Measurements from ENCODE around the gene ZBTB42.
A peak's percentile ranks its signal among the peaks of the same experiment; 100 is the strongest.

ZBTB42 gene

DNA sequence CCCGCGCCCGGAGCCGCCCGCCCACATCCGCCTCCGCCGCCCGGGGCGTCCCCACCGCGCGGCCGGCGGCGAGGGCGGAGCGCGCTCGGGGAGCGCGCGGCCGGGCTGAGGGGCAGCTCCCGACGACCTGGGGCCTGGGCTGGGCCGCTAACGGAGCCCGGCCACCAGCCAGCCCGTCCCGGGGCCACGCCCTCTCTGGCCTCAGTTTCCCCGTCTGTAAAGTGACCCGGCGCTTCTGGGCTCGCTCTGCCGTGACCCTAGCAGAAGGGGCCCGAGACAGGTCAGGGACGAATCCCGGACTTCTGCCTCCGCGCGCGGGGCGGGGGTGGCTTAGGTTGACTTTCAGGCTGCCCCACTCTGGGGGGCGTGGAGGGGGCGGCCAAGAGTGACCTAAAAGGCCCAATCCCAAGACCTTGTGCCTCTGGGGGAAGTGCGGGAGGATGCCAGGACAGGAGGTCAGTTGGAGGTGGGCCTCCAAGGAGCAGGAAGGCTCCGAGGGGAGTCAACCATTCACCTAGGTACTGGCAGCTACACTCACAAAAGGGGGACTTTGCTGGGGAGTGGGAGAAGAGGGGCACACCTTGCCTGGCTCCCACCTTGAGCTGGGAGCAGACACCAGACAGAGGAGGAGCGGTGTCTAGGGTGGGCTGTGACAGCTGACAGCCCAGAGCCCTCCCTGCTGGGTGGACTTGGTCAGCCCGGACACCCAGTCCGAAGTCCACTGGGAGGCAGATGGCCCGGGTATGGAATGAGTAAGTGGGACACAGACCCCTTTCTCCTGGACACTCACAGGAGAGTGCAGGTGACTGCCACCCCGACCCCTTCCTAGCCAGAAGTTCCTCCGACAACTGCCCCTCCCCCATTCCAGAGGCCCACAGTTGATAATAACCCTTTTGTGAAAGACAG is 4.9 kb upstream of the ZBTB42 start:
- peak; percentile 20 for DNase-seq

DNA sequence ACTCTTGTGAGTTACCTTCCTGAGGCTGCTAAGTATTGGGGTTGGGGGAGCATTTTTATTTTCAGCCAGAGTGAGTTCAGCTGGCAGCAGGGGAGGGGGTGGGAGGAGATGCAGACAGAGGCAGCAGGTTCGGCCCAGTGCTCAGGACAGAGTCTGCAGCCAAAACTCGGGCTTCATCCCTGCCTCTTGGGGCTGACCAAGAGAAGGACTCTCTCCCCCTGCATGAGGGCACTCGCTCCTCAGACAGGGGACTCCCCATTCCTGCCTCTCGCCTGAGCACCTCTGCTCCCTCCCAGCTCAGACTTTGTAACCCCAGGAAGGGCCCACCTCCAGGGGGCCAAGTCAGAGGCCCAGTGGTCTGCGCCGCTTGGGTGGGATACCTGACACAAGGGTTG is 4.2 kb upstream of the ZBTB42 start:
- DNase-seq = no peak

DNA sequence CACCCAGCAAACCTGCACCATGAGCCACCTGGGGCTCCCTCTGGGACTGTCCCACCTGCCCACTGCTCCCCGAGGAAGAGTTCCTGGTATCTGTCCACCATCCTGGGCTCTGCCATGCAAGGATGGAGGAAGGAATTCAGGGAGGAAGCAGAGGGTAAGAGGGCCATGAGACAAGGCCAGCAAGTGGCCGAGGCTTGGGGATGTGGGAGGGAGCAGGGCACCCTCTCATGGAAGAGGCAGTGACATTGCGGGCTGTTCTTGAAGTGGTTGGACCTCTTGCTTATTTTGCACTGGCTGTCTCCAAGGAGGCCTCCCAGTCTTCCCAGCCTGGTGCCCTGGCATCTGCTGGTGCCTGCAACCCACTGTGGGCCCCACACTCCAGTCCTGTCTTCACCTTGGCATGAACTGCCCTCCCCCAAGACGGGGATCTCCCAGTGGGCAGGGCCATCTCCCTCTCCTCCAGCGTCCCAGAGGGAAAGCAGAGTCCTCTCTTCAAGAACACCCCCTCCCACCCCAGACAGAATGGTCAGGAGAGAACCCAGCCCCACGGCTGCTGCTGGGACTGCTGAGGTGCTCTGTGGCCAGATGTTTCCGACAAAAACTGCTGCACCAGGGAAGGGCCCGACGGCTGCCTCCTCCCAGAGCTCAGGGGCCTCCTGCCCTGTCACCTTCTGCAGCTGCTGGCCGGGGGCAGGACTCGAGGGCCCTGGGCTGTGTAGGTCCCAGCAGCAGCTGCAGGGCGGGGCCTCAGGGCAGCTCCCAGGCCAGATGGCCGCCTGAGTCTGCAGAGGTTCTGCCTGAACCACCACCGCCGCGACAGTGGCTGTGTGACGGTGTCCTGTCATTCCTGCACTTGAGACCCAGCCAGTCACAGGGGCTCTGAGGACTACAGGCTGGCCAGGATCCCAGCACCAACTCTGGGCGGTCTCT is 3.5 kb upstream of the ZBTB42 start:
- no peak for DNase-seq

DNA sequence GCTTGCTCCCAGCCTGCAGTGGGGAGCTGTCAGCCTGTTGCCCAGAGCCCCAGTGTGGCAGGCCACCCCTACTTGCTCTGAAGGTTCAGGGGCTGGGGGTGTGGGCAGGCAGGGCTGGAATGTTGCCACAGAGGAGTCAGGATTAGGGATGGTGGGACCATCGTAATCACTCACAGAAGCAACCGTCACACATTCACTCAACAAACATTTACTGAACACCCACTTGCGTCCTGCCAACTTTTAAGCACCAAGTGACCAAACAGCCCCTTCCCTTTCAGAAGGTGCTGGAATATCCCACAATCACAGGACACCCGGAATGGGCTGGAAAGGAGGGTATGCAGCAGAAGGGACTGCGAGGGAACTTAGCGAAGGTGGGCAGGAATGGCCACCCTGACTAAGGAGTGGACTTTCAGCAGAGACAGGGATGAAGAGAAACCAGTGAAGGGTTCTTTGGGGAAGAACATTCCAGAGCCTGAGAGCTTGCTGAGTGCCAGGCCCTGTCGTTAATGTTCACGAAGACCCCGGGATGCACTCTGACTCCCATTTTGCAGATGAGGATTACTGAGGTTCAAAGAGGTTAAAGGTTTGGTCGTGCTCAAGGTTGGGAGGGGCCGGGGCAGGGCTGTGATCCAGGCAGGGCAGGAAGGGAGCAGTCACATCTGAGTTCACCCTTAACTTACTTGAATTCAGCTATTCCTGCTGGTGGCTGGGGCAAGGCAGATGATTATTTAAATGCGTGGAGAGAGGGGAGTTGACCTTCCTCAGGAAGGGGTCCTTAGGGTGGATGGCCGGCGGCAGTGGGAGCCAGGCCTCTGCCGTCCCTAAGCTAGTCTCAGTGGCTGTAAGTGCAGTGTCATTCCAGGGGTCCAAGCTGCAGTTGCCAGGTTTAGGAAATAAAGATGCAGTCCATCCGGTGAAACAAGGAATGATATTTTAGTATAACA is 2.3 kb upstream of the ZBTB42 start:
- DNase-seq = no peak

DNA sequence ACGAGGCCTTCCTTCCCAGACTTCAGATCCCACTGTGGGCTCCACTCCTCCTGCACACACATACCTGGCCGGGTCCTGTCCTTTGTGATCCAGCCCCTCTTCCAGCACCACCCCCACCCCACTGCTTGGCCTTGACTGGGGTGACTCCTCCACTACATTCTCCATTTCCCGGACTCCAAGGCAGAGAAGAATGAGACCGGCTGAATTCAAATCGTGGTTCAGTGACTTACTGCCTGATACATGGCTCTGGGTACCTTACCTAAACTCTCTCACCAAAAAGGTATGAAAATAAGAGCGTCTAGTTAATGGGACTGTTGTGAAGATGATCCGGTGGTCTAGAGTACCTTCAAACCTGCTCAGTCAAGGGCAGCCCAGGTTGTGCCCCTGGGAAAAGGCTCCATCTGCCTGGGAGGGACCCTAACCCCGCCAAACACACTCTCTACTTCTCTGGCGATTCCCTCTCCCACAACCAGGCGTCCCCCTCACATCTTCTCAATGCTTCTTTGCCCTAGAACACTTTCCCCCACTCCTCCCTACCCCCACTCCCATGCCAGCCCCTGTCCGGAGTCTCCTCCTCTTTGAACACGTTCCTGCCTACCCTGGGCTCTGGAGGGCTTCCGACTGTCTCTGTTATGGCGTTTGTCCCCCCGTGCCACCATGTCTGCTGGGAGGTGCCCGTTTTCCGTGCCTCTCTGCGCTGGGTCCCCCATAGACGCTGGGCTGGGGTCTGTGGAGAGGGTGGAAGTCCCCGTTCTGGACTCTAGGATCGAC is 1.5 kb upstream of the ZBTB42 start:
- no peak for DNase-seq

DNA sequence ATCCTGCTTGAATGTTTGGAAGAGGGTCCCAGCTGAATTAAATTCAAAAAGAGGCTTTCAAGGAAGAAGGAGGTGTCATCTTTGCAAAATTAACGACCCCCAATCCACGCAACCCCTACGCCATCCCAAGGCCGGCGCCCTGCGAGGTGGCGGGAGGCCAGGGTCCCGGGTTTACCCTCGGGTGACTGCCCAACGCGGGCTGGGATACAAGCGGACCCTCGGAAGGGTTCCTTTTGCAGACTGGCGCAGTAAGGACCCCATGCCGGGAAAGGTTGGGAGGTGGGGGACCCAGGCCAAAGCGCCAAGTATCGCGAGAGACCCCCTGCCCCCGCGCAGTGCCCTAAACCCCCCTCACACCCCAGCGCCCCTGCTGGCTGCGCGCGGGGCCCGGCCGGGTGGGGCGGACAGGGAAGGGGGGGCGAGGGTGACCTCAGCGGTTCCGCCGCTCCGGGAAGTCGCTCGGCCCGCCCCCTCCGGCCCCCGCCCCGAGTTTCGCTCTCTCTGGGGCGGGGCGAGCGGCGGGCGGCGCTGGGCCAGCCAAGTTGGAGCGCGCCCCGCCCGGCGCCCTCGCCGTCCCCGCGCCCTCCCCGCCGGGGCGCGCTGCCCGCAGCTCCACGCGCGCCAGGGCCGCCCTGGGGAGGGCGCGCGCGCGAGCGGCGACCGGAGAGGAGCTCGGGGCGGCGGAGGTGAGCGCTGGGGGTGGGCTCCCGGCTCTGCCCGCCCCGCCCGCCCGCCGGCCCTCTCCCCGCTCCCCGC is 708 bp upstream of the ZBTB42 start:
- DNase-seq = peak; percentile 47

DNA sequence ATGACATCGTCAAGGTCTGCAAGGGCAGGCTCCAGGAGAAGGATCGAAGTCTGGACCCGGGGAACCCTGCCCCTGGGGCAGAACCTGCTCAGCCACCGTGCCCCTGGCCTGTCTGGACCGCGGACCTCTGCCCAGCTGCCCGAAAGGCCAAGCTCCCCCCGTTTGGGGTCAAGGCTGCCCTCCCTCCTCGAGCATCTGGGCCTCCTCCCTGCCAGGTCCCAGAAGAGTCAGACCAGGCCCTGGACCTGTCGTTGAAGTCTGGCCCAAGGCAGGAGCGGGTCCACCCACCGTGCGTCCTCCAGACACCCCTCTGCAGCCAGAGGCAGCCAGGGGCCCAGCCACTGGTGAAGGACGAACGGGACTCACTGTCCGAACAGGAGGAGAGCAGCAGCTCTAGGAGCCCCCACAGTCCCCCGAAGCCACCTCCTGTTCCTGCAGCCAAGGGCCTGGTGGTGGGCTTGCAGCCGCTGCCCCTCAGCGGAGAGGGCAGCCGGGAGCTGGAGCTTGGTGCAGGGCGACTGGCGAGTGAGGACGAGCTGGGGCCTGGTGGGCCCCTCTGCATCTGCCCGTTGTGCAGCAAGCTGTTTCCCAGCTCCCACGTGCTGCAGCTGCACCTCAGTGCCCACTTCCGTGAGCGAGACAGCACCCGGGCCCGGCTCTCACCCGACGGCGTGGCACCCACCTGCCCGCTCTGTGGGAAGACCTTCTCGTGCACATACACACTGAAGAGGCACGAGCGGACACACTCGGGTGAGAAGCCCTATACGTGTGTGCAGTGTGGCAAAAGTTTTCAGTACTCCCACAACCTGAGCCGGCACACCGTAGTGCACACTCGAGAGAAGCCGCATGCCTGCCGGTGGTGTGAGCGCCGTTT is 856 bp downstream of the ZBTB42 start:
- DNase-seq = no peak

DNA sequence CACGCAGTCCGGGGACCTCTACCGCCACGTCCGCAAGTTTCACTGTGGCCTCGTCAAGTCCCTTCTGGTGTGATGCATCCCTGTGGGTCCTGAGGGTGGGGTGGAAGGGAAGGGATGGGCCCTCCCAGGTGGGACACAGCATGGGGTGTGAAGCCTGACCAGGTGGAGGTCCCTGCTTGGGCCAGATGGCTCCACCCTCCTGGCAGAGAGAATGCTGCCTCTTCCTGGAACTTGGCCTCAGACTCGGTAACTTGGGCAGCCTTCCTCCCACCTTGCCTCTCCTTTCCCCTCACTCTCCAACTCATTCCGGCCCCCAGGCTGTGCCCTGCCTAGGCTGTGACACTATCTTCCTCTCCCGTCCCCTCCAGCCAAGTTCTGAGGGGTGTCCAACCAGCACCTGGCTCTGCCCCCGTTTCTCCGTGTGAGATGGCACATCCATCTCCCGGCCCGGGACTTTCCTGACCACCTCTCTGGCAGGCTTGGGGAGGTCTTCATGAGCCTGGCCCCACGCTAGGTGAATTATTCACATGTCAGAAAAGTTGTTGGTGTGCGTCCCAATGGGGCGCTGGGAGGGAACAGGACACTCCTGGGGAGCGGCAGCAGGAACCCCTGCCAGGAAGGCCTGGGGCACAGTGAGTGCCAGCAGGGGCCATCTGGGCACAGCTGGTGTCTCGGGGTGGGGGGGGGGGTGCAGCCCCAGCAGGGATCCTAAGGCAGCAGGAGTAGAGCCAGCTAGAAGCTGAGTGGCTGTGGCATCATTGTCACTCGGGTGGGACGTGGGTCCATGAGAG is 1.7 kb downstream of the ZBTB42 start:
- DNase-seq = no peak

DNA sequence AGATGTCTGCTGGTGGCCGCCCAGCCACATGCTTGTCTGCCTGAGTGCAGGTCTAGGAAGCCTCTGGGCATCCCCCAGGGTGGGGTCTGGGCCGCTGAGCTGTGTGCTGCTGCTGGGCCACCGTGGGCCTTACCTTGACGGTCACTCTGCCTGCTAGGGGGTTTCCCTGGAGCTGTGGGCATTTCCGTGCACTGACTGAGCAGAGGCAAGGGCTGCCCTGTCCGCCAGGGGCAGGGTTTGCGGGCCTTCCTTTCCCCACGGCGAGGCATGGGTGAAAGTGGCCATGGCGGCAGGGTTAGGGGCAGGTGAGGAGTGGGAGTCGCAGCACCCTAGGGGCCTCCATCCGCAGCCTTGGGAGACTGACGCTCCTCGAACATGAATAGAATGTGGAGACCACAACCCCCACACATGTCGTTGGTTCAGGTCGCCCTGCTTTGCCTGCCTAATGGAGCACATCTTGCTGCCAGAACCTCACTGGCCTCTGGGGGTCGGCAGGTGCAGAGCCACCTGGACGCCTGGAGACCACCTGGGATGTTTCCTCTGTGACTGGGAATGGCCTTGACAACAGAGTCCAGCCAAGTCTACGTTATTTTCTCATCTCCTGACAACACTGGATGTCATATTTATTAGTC is 2.5 kb downstream of the ZBTB42 start:
- no peak for DNase-seq

DNA sequence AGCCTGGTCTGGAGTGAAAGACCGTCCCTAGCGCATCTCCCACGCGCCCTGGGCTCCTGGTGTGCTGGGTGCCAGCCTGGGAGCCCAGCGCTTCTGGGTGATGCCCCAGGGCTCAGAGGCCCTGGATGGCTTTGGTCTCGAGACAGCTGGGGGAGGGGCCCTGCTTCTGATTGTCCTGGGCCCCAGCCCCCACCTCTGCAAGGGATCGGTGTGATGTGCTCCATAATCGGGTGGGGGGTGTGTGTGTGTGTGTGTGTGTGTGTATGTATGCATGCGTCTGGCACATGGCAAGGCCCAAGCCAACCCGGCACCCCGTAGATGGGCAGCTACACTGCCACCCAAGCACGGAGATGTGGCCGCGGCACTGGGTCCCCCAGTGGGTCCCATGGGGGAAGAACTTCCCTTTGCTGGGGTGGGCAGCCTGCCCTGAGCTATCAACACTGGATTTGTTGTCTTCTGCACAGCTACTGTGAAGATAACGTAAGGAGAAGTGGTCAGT is 3.1 kb downstream of the ZBTB42 start:
- DNase-seq = no peak

DNA sequence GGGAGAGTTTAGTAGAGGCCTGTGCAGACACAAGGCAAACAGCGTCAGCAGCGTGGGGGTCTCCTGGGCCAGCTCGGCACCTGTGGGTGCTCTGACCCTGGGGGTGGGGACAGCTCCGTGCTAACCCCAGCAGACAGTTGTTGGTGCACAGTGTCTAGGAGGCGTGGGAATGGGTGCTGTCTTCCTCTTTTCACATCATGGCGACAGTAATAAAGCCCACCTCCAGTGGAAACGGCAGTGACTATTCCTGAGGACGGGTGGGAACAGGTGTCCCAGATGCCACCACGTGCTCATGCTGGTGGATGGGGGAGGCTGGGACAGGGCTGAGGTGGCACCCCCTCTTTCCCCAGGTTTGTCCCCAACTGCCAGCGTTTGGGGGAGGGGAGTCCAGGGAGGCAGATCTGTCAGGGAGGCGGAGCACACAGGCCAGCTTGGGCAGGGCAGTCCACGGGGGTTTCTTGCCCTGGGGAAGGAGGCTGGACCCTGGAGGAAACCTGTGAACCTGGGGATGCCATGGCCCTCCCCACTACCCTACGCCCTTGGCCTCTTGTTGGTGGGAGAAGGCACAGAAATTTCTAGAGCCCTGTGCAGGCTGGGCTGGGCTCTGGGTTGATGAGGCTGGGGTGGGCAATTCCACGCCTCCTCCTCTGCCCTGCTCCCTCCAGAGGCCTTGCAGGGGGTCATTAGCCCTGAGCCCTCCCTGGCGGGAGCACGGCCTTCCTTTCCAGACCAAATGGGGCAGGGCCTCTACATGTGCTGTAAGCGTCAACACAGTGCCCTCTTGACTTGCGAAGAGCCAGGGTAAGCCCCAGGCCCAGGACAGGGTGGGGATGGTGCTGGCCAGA is 3.8 kb downstream of the ZBTB42 start:
- DNase-seq = no peak

DNA sequence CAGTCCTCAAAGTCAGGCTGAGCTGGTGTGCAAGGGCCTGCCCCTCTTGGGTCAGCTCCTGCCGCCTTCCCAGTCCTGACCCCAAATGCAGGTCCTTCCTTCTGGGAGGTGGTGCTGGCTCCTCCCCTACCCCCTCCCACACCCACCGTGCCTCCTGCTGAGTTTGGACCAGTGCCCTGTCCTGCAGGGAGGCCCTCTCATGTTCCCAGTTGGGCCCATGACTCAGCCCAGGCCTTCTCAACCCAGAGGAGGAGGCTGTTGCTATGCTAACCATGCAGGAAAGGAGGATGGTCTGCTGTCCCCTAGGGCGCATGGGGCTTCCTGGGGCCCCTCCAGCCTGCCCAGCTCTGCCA is 4.4 kb downstream of the ZBTB42 start:
- DNase-seq = no peak

DNA sequence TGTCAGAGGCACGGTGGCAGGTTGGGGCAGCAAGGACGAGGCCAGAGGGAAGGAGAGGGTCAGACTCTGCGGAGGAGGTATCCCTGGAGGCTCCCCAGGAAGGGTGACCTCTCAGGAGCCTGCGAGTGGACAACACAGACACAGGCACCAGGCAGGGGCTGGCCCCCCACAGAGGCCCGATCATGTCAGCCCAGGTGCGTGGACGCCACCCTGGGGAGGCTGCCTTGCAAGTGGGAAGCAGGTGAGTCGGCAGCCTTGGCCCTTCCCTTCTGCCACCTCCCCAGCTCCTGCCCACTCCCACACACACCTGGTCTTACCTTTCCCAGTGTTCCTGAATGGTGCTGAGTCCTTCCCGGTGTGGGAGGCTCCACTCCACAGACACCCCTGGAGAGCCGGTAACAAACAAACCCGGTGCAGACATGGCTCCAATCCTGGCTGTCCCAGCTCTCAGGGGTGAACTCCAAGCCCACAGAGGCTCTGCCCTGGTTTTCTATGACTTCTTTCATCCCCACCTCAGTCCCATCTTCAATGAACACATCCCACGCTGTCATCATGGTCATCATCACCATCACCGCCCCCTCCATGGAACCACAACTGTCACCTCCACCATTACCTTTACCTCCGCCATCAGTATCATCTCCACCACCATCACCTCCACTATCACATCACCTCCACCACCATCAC is 5.2 kb downstream of the ZBTB42 start:
- no peak for DNase-seq

DNA sequence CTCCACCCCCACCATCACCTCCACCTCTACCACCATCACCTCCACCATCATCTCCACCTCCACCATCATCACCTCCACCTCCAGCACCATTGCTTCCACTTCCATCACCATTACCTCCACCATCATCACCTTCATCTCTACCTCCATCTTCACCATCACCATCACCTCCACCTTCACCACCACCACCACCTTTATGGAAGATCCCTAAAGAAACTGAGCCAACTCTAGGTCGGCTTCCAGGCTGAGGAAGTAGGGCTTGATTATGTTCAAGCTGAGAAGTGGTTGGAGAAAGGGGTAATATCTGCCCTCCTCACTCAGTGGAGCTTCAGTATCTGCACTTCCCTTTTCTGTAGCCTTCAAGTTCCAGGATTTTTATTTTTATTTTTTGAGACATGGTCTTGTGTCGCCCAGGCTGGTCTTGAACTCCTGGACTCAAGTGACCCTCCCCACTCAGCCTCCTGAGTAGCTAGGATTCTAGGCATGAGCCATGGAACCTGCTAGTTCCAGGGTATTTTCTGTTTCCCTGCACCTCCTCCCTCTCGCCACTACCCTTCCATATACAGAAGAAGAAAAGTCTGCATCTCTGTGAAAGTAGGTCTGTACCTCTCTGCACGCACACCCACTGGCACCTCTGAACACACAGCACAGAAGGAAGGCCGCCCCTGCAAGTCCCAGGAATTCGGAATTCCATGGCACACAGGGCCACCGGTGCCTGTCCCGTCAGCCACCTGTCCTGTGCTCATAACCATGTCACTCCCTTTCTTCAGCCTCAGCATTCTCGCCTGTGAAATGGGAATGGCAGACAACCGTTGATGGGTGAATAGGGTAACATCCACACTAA is 5.9 kb downstream of the ZBTB42 start:
- DNase-seq = no peak

DNA sequence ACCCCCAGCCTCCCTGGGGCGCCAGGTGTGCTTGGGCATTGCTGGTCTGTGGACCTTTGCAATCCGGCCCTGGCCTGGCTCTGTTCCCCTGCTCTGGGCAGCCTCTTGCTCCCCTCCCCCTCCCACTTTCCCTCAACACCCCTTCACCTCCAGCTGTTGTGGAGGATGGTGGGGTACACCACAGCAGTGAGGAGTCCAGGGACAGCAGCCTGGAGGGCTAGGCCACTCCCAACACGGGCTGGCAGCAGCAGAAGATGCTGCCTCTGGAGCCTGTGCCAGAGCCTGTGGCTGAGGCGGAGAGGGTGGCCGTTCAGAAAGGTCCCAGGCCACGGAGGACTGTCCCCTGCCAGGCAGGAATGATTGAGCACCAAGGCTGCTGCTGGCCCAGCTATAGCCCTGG is 7.6 kb downstream of the ZBTB42 start:
- DNase-seq = no peak

DNA sequence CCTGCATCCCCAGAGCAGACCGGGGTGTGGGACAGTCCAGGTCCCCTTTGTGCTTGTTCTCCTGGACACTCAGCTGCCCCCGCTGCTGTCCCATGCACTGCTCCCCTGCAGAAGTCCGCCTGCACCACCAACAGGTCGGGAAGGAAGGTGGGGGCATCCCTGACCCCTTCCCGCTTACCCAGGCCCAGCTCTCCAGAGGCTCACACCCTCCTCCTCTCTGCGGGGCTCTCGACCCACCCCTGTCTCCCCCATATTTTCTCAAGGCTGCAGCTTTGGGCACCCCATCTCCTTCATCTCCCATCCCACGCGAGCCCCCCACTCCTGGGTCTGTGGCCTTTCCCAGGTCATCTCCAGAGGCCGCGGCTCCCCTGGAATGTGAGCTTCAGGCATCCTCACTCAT is 9.4 kb downstream of the ZBTB42 start:
- DNase-seq = no peak
